GM12892 (cell line): ENCODE data around the gene DHRS1.

ENCODE experiments used
- POLR2A ChIP-seq: IDR thresholded peaks from 2 replicates; pipeline ENCODE4 v1.6.1; 2011; ENCODE audit warnings: low read depth, low read length, control low read depth
- POLR2AphosphoS5 ChIP-seq: IDR thresholded peaks from 2 replicates; pipeline ENCODE4 v1.6.1; 2011; ENCODE audit warnings: low read depth, low read length, control low read depth
- TAF1 ChIP-seq: IDR thresholded peaks from 2 replicates; pipeline ENCODE4 v1.6.1; 2011; ENCODE audit warnings: low read depth, mild to moderate bottlenecking, control low read depth, low read length, borderline replicate concordance

GRCh38 chr14:24300326-24300980, 873 bp upstream of the DHRS1 start:
- TF ChIP-seq POLR2A (no peak), POLR2AphosphoS5 (no peak), TAF1 (no peak)
